DMS53 treated with DMSO at 0.1 percent for 48 hours (cell line): ENCODE measurements around the gene OSTF1.
A peak's percentile ranks its signal among the peaks of the same experiment; 100 is the strongest.

Experiments used
- DNase-seq: peaks from one replicate; lab custom pipeline; 2025; ENCODE audit not compliant: unreplicated experiment; lab: John Stamatoyannopoulos, UW

Gene OSTF1

GRCh38 chr9:75161116-75161857 lies 73.0 kb downstream of the OSTF1 start:
- DNase-seq: no peak

DNA sequence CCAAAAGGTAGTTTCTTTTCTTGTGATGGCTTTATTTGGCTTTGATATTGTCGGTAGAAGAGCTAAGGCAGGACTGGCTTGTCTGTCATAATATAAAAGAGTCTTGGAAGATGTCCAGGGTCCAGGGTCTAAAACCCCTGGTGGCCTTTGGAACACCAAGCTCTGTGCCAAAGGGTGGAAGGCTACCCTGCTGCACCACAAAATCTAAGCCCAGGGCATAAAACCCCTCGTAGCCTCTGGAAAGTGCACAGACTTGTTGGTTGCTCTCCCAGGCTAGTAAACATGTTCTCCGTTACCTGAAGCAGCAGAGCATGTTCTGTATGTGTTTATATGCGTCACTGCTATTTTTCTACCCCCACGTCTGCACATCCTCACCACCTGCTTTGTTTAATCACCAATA lies 75.5 kb downstream of the OSTF1 start:
- DNase-seq: no peak

- DNase-seq: no peak
These were observed 76.3 kb downstream of the OSTF1 start for GRCh38 chr9:75164573-75164972.

GRCh38 chr9:75167281-75167680 lies 79.0 kb downstream of the OSTF1 start:
- DNase-seq: no peak

GRCh38 chr9:75168270-75169178 lies 80.2 kb downstream of the OSTF1 start:
- no peak for DNase-seq

GRCh38 chr9:75169623-75170022 lies 81.3 kb downstream of the OSTF1 start:
- no peak for DNase-seq

- DNase-seq: no peak
These were observed 82.6 kb downstream of the OSTF1 start for GRCh38 chr9:75170898-75171360.

- no peak for DNase-seq
These were observed 87.1 kb downstream of the OSTF1 start for GRCh38 chr9:75175395-75175794.

DNA sequence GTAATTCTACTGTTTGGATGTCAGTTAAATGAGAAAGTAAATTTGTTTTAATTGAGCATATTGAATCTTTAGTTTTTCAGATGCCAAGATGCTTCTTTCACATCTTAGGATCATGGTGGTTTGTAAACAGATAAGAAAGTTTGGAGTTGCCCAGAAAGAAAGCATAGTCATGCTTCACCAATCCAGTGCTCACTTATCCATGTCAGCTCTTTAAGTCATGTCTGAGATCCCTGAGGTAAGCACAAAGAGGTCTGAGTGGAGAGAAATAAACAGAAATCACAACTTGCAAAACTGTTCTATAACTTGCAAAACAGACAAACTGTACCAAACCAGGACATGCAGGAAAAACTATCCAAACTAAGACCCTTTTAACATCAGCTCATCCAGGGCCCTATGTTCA lies 87.7 kb downstream of the OSTF1 start:
- no peak for DNase-seq

- DNase-seq: no peak
These were observed 93.4 kb downstream of the OSTF1 start for GRCh38 chr9:75181750-75182149.

GRCh38 chr9:75183306-75183705 lies 95.0 kb downstream of the OSTF1 start:
- DNase-seq: no peak

DNA sequence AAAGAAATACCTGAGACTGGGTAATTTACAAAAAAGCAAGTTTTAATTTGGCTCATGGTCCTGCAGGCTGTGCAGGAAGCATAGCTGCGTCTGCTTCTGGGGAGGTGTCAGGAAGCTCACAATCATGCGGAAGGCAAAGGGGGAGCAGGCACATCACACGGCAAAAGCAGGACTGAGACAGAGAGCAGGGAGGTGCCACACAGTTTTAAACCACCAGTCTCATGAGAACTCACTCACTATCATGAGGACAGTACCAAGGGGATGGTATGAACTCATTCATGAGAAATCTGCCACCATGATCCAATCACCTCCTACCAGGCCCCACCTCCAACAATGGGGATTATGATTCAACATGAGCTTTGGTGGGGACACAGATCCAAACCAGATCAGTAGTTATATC lies 96.2 kb downstream of the OSTF1 start:
- no peak for DNase-seq

GRCh38 chr9:75185585-75186170 lies 97.4 kb downstream of the OSTF1 start:
- DNase-seq: peak; percentile 34

DNA sequence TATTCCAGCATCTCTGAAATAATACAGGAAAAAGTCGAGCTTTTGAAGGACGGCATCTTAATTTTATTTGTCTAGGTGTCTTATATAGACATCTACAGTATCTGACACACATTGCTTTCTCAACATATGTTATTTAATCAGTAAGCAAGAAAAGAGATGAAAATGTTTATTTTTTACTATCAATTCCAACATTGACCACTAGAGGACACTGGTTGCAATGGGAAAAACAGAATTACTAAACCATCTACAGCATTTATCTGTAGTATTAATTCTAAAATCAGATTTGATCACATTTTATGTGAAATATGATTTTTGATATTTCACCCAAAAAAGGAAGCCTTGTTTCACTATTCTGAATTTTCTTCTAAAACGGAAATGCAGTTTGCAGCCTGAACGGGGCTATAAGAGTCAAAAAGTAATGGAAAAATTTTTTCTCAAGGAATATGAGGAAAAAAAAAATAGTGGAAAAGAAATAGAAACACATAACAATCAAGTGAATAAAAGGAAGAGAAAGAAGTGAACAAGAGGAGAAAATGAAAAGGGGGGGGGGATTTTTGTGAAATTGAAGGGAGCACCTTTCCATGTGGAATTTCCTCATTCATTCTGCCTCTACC lies 98.6 kb downstream of the OSTF1 start:
- DNase-seq: peak; percentile 22

DNA sequence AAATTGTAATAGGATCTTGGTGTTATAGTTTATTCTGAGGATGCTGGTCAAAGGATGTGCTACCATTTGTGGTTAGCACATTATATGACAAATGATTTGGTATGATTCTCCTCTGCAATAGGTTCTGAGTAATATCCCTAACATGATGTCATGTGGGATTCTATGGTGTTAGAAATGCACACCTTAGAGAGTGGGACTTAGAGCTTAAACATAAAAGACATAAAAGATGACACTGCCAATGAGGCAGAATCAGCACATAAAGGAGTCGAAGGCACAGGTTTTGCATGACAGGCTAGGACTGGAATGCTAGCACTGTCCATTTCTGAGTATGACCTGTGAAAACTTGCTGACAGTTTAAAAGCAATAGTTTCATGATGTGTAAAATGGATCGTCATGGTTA lies 100.4 kb downstream of the OSTF1 start:
- DNase-seq: no peak

DNA sequence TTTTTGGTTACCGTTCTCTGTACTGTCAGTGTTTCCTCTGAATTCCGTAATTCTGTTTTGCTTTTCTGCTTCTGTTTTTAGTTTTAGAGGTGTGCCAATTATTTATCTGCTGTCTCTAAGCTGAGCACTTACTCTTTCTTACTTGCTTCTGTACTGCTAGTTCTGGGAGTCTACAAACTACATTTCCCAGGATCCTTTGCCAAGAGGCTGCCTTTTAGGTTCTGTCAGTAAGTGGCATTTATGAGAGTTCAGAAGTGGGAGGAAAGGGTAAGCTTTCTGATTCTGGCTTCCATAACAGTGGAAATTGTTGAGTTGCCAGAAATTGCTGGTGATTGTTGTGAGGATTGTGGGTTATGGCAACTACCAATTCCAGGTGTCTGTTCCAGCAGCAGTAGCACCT lies 102.4 kb downstream of the OSTF1 start:
- no peak for DNase-seq
